ENCODE measurements around the gene CRB3.

- TF ChIP-seq CTCF (IDR thresholded peaks at IDR 0.05), result no peak
- no peak for TF ChIP-seq POLR2A (IDR thresholded peaks at IDR 0.05)
Observed at GRCh38 chr19:6514926-6515544, 51.0 kb downstream of the CRB3 start.

Data from prostate gland (tissue), 2 donors.